Peyer's patch (tissue), 4 donors: Measurements from ENCODE around the gene CFAP77.

Source experiments
- CTCF ChIP-seq, 6 experiments: fragments of 450-650 bp in 4 of 6; fragments of 200-600 bp in 2 of 6; sonication (generic) in 1 of 6; IDR thresholded peaks; one replicate each; pipeline ENCODE4 v1.5.1; 2017 to 2019; ENCODE audit warnings: antibody characterized with exemption in 6 of 6, mild to moderate bottlenecking in 3 of 6, moderate library complexity in 1 of 6
- POLR2A ChIP-seq, 2 donors: fragments of 450-650 bp; IDR thresholded peaks; one replicate each; pipeline ENCODE4 v1.5.1; 2017; ENCODE audit warnings: antibody characterized with exemption in 2 of 2, mild to moderate bottlenecking in 2 of 2, moderate library complexity in 2 of 2

DNA sequence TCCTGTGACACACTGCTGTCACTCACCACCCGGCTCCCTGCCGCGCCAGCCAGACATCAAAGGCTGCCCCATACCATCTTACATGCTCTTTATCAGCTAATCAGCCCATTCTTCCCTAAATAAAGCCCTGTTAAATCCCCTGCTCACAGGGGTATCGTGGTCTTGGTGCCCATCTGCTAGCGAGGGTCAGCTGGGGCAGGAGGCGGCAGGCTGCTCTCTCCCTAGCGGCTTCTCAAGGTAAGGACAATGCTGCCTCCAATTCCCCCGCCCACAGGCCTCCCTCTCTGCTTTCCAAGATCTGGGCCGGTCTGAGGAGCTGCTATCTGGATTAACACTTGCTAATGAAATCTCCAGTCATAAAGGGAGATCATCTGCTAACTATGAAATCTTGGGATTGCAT lies 199.2 kb downstream of the CFAP77 start:
- TF ChIP-seq CTCF (IDR thresholded peaks at IDR 0.05) (no peak), POLR2A (IDR thresholded peaks at IDR 0.05) (no peak)
